NT2/D1 (cell line): Measurements from ENCODE around the gene RASA2.

ENCODE experiments used
- YY1 ChIP-seq: IDR thresholded peaks from 2 replicates; pipeline ENCODE4 v1.6.1; 2011; ENCODE audit not compliant: insufficient read length, insufficient read depth
- ZNF274 ChIP-seq: IDR thresholded peaks from 2 replicates; pipeline ENCODE4 v1.6.1; 2011; ENCODE audit warnings: mild to moderate bottlenecking, low read depth, low read length

DNA sequence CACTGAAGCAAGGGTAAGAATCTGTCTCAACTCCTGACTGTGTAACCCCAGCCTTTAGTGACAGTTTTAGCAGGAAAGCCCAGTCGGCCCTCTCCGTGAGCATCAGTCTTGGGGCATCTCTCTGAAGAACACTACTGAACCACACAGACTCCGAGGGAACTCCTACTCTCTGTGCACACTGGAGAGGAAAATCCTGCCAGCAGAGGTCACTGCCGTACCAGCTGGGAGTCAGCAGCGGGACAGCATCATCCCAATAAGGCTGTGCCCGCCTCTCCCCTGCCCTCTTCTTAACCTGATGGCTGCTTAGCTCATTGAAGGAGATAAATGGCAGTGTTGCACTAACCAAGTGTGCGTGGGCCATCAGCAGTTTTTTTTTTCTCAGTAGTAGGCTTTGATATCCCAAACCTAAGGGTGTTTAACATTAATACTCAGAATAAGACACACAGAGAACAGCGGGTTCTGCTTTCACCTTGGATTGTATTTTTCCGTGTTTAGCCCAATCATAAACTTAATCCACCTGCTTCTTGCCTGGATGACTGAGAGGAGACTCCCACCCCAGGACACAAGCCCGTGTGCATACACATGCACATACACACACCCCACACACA lies 26.6 kb upstream of the RASA2 start:
- TF ChIP-seq YY1 (no peak), ZNF274 (no peak)
